NB4 (cell line): Measurements from ENCODE around the gene AGBL1.

Experiments used
- CTCF ChIP-seq: IDR thresholded peaks from one replicate; pipeline ENCODE4 v1.5.1; 2012; ENCODE audit warnings: low read depth, low read length
- MAX ChIP-seq: IDR thresholded peaks from 2 replicates; pipeline ENCODE4 v1.6.1; 2011; ENCODE audit warnings: low read depth, low read length
- MYC ChIP-seq: IDR thresholded peaks from 2 replicates; pipeline ENCODE4 v1.6.1; 2011; ENCODE audit warnings: low read depth, low read length
- POLR2A ChIP-seq: IDR thresholded peaks from 2 replicates; pipeline ENCODE4 v1.6.1; 2011; ENCODE audit warnings: mild to moderate bottlenecking; ENCODE audit not compliant: insufficient read length; ENCODE audit errors: extremely low read depth

- TF ChIP-seq CTCF (no peak), MYC (no peak), POLR2A (no peak), MAX (no peak)
Observed at GRCh38 chr15:87021751-87022150, 942.1 kb downstream of the AGBL1 start.
